Astrocyte (in vitro differentiated cells and primary cell): Measurements from ENCODE around the gene SERPINB1.

Experiments
- CTCF ChIP-seq: IDR thresholded peaks from 2 replicates; pipeline ENCODE4 v1.5.1; 2011; ENCODE audit warnings: low read depth, mild to moderate bottlenecking, inconsistent platforms, low read length, moderate library complexity; ENCODE audit not compliant: insufficient read depth
- EZH2 ChIP-seq: IDR thresholded peaks from 2 replicates; pipeline ENCODE4 v1.6.1; 2012; ENCODE audit warnings: mild to moderate bottlenecking, low read length, inconsistent platforms; ENCODE audit not compliant: insufficient read depth

- TF ChIP-seq CTCF (no peak), EZH2 (no peak)
Measured at GRCh38 chr6:2855061-2855519, 13.4 kb upstream of the SERPINB1 start.
